Right lung (tissue), 5 donors: ENCODE results near the gene SLC2A13. TPM values are rescaled to one million over a fixed set of nuclear protein-coding genes. Genes with fewer than 3 reads are reported as not detected.
"Not testable (repeated sequence)": the region's sequence is repeated elsewhere in the genome, so short reads cannot be mapped to it uniquely, and the experiment has no call there.

ENCODE experiments used
- DNase-seq, 2 donors: peaks; one replicate each; pipeline ENCODE4 v3.0.0-alpha.2; 2013
- polyA plus RNA-seq, 5 donors: library from polyadenylated mRNA; unstranded; fragments of 120-200 nt; gene quantifications; one replicate each; pipeline versions ENCODE4 v1.2.1 to v1.2.3, GENCODE V29; 2013; ENCODE audit warnings: inconsistent platforms in 1 of 5, low replicate concordance in 1 of 5; ENCODE audit not compliant: insufficient read length in 5 of 5, insufficient read depth in 1 of 5

The SLC2A13 gene
- polyA plus RNA-seq, 5 donors: 5.3 to 7.6 (median 6.6) TPM

- no peak for DNase-seq
Measured at GRCh38 chr12:39763071-39763889, 342.6 kb downstream of the SLC2A13 start.

DNA sequence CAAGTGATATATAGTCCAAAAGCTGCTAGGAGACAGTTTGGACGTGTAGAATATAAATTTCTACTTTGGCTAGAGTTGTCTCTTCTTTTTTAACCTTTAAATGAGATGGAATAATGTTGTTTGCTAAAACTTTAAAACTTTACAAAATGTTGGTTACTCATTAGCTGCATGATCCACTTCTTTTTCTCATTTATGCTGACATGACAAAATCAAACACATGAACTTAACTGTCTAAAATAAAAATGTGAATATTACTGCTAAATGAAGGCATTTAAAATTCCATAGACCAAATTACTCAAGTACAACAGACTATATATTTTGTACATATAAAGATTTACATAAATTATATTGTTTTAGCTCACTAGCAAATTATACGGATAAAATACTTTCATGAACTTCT is 350.4 kb downstream of the SLC2A13 start:
- no peak for DNase-seq

DNA sequence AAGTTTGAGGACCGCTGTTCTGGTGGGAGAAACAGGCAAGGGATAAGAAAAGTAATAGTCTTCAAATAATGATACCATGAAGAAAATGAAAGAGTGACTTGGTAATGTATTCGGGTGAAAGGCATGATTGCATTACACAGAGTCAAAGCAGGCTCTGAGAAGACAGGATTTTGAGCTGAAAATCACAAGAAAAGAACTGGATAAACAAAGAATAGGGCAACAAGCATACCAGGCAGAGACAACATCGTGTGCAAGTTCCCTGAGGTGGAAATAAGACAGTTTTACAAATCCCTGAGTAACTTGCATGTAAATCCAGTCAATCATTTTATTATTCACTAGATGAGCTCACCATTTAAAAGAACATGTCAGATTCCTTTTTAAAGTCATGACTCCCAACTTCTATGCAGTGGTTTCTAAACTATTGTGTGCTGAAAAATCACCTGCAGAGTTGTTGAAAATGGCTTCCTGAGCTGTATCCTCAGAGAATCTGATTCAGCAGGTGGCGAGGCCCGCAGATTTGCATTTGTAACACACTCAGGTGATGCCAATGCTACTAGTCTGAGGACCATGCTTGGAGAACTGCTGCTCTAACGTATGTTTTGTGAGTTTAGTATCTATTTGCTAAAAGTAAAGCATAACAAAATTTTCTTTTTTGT is 353.3 kb downstream of the SLC2A13 start:
- no peak for DNase-seq

- not testable (repeated sequence) for DNase-seq
Measured at GRCh38 chr12:39746151-39746550, 359.7 kb downstream of the SLC2A13 start.

GRCh38 chr12:39743655-39744054 is 362.2 kb downstream of the SLC2A13 start:
- DNase-seq: no peak

DNA sequence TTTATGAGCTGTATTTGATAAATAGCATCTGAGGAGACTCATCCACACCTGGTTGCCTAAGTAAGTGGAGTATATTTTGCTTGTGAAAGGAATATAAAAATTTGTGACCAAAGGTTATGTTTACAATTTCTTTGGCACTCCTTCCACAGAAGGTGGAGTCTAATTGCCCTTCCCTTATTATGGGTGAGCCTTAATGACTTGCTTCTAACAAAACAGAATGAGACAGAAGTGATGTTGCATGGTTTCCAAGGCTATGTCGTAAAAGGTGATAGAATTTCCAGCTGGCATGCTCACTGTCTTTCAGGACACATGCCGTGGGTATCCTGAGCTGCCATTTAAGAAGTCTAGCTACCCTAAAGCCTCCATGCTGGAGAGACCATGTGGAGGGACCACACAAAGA is 369.5 kb downstream of the SLC2A13 start:
- DNase-seq: no peak

DNA sequence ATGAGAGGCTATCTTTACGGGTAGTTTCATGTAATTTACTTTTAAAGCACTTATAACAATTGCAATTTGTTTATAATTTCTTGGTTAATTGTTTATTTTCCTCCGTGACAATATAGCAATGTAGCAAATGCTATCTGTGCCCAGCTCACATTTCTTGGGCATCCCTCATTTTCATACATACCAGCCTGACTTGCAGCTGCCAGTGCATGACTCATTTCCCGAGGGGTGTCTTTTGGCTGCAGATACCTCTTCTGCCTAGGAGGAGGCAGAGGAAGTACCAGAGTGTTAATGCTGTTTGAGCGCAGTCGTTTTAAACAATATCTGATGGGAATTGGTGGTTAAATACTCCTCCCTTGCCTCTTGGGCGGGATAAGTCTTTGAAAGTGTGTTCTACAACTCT is 382.1 kb downstream of the SLC2A13 start:
- no peak for DNase-seq

GRCh38 chr12:39722504-39722903 is 383.4 kb downstream of the SLC2A13 start:
- no peak for DNase-seq

- DNase-seq: no peak
Measured at GRCh38 chr12:39713552-39713951, 392.3 kb downstream of the SLC2A13 start.

GRCh38 chr12:39712334-39712733 is 393.5 kb downstream of the SLC2A13 start:
- no peak for DNase-seq

Other genes with a start within 250 kb of the SLC2A13 start
- 1 to 10 TPM; 5.0 to 9.4 (median 6.4) TPM for gene LRRK2, start 118.9 kb upstream of the SLC2A13 start, polyA plus RNA-seq